Prostate gland (tissue), 2 donors: ENCODE measurements around the gene PLSCR3. TPM values are rescaled to one million over a fixed set of nuclear protein-coding genes. Genes with fewer than 3 reads are reported as not detected.

Experiments used
- DNase-seq: peaks from one replicate; pipeline ENCODE4 v3.0.0-alpha.2; 2019; ENCODE audit warnings: low spot score
- H3K27ac ChIP-seq, 2 donors: fragments of 200-600 bp; sonication (generic); 2 replicates each; pipeline ENCODE4 v1.5.1; 2017 to 2019
- H3K27me3 ChIP-seq: fragments of 200-600 bp; sonication (generic); replicated peaks from 2 replicates; pipeline ENCODE4 v1.5.1; 2019; ENCODE audit not compliant: insufficient read depth
- H3K36me3 ChIP-seq, 2 donors: fragments of 200-600 bp; sonication (generic); 1 replicate in 1 of 2; 2 replicates in 1 of 2; pipeline versions ENCODE4 v1.5.1 to v1.8.1; 2017 to 2019
- H3K4me1 ChIP-seq: fragments of 200-600 bp; sonication (generic); replicated peaks from 2 replicates; pipeline ENCODE4 v1.5.1; 2019
- H3K4me3 ChIP-seq, 2 donors: fragments of 200-600 bp; sonication (generic); 2 replicates each; pipeline ENCODE4 v1.5.1; 2017 to 2019
- H3K9me3 ChIP-seq: fragments of 200-600 bp; sonication (generic); 2 replicates; pipeline ENCODE4 v1.5.1; 2017
- CTCF ChIP-seq, 4 experiments: fragments of 200-600 bp in 2 of 4; fragments of 450-650 bp in 2 of 4; sonication (generic) in 2 of 4; IDR thresholded peaks; 1 replicate in 3 of 4; 2 replicates in 1 of 4; pipeline ENCODE4 v1.5.1; 2016 to 2019; ENCODE audit warnings: antibody characterized with exemption in 4 of 4, mild to moderate bottlenecking in 2 of 4, moderate library complexity in 2 of 4
- POLR2A ChIP-seq: fragments of 450-650 bp; IDR thresholded peaks from one replicate; pipeline ENCODE4 v1.6.1; 2016; ENCODE audit warnings: antibody characterized with exemption, mild to moderate bottlenecking
- POLR2AphosphoS5 ChIP-seq: sonication (generic); formaldehyde crosslinking; IDR thresholded peaks from one replicate; pipeline ENCODE4 v1.6.1; 2017; ENCODE audit warnings: antibody characterized with exemption
- WGBS: methylation state at CpG from one replicate; pipeline ENCODE4 v1.1.5; 2018; 5-methylcytosine and 5-hydroxymethylcytosine counted together
- intact Hi-C: fragments of 100-400 bp; cut with DNase I; formaldehyde crosslinking; loops from one replicate; pipeline ENCODE4 v1.14.2; 2022
- total RNA-seq, 2 donors: library from RNA; depleted of rRNA; stranded (reverse); fragments of >200 nt; gene quantifications; one replicate each; pipeline ENCODE4 v1.1.0, GENCODE V29; 2016

The PLSCR3 gene
- total RNA-seq, 2 donors from 2014 or later, result 25.8 to 26.4 TPM

- intact Hi-C loops, result no loop called here
- WGBS, result 94% methylated on average over 16 of the region's 16 CpGs
These were observed 26.9 kb upstream of the PLSCR3 start for GRCh38 chr17:7421186-7421585.

GRCh38 chr17:7419819-7420610 is 25.7 kb upstream of the PLSCR3 start, which contains the start of gene SPEM1:
Gene SPEM1, plus strand, starts transcription at chr17:7420324. Its CDS starts 61 bp downstream, at chr17:7420385.
- no peak for DNase-seq
- Histone ChIP-seq H3K4me3 (no peak within 1 kb of the TSS), H3K9me3 (no peaks in the 10 kb centered on the region), H3K27me3 (no peaks in the 10 kb centered on the region), H3K36me3 (no peaks in the 10 kb centered on the region), H3K4me1 (no peaks in the 10 kb centered on the region), H3K27ac (no peak within 1 kb of the TSS)
- 70% methylated on average over 17 of the region's 17 CpGs for WGBS
- TF ChIP-seq POLR2A (no peak), POLR2AphosphoS5 (no peak), CTCF (IDR thresholded peaks at IDR 0.05) (no peak)
- intact Hi-C loops, result no loop called here

More at GRCh38 chr17:7421186-7421585, 26.9 kb upstream of the PLSCR3 start:
- Histone ChIP-seq H3K4me1 (no peaks in the 10 kb centered on the region), H3K27me3 (no peaks in the 10 kb centered on the region), H3K36me3 (no peaks in the 10 kb centered on the region), H3K27ac (no peak overlapping the region), H3K4me3 (no peak overlapping the region), H3K9me3 (no peaks in the 10 kb centered on the region)
- TF ChIP-seq CTCF (IDR thresholded peaks at IDR 0.05), result no peak
- TF ChIP-seq POLR2AphosphoS5, result no peak
- no peak for TF ChIP-seq POLR2A
- no peak for DNase-seq

- Histone ChIP-seq H3K4me3 (no peak overlapping the region), H3K4me1 (no peaks in the 10 kb centered on the region), H3K27me3 (no peaks in the 10 kb centered on the region), H3K27ac (no peak overlapping the region), H3K36me3 (no peaks in the 10 kb centered on the region), H3K9me3 (no peaks in the 10 kb centered on the region)
- intact Hi-C loops, result no loop called here
- TF ChIP-seq POLR2A (no peak), POLR2AphosphoS5 (no peak), CTCF (IDR thresholded peaks at IDR 0.05) (no peak)
- WGBS, result 63% methylated on average over 18 of the region's 18 CpGs
- DNase-seq, result no peak
These were observed 24.3 kb upstream of the PLSCR3 start for GRCh38 chr17:7418472-7419152.

GRCh38 chr17:7417056-7417655 is 22.8 kb upstream of the PLSCR3 start:
- TF ChIP-seq CTCF (IDR thresholded peaks at IDR 0.05) (no peak), POLR2AphosphoS5 (no peak), POLR2A (no peak)
- H3K27ac ChIP-seq, result no peak overlapping the region
- WGBS, result 93% methylated on average over 53 of the region's 54 CpGs
- H3K4me1 ChIP-seq, result no peaks in the 10 kb centered on the region
- no peaks in the 10 kb centered on the region for H3K36me3 ChIP-seq
- no peaks in the 10 kb centered on the region for H3K27me3 ChIP-seq
- no peak overlapping the region for H3K4me3 ChIP-seq
- DNase-seq, result no peak
- no peaks in the 10 kb centered on the region for H3K9me3 ChIP-seq
- intact Hi-C loops, result no loop called here
